CD4-positive, alpha-beta T cell (primary cell): ENCODE measurements around the gene FRY. TPM values are rescaled to one million over a fixed set of nuclear protein-coding genes. Genes with fewer than 3 reads are reported as not detected.

Experiments
- ATAC-seq: fragments of 200-7000 bp; cut with Tn5 transposase; one replicate; pipeline ENCODE4 v1.10.0; 2022; ENCODE audit warnings: mild to moderate bottlenecking; ENCODE audit not compliant: poor library complexity
- CTCF ChIA-PET: fragments of 350-600 bp; sonication (Branson Sonifier 250); formaldehyde crosslinking; loops from one replicate; lab custom pipeline; 2021; ENCODE audit warnings: antibody characterized with exemption, inconsistent platforms; lab: Charles Lee
- POLR2A ChIA-PET: fragments of 350-600 bp; sonication (Branson Sonifier 250); formaldehyde crosslinking; loops from one replicate; lab custom pipeline; 2021; ENCODE audit warnings: antibody characterized with exemption, inconsistent platforms; lab: Charles Lee
- DNase-seq, 14 experiments: peaks; one replicate each; pipeline ENCODE4 v3.0.0-alpha.2; 2013 to 2020; ENCODE audit warnings: mixed read lengths in 2 of 14
- H3K27ac ChIP-seq, 2 donors: one replicate each; pipeline versions ENCODE4 v1.5.1 to v1.7.0; 2013; ENCODE audit warnings: low read length in 2 of 2, low read depth in 1 of 2, mild to moderate bottlenecking in 1 of 2
- H3K27me3 ChIP-seq, 2 experiments: 1 replicate in 1 of 2; 2 replicates in 1 of 2; pipeline versions ENCODE4 v1.6.1 to v1.7.0; 2013; ENCODE audit warnings: low read length in 2 of 2, control low read depth in 1 of 2, mild to moderate bottlenecking in 1 of 2, moderate library complexity in 1 of 2; ENCODE audit not compliant: insufficient read depth in 2 of 2, control insufficient read depth in 1 of 2
- H3K36me3 ChIP-seq: one replicate; pipeline ENCODE4 v1.6.1; 2013; ENCODE audit warnings: low read length, control low read depth; ENCODE audit not compliant: insufficient read depth
- H3K4me1 ChIP-seq: one replicate; pipeline ENCODE4 v1.6.1; 2013; ENCODE audit warnings: low read length, control low read depth; ENCODE audit not compliant: insufficient read depth
- H3K4me3 ChIP-seq: one replicate; pipeline ENCODE4 v1.5.1; 2013; ENCODE audit warnings: mild to moderate bottlenecking, low read length, moderate library complexity
- H3K9me3 ChIP-seq, 2 experiments: 1 replicate in 1 of 2; 2 replicates in 1 of 2; pipeline versions ENCODE4 v1.6.1 to v1.7.0; 2013; ENCODE audit warnings: low read length in 2 of 2, mild to moderate bottlenecking in 2 of 2, control low read depth in 1 of 2, moderate library complexity in 1 of 2; ENCODE audit not compliant: control insufficient read depth in 1 of 2, insufficient read depth in 1 of 2
- H3K27ac Mint-ChIP-seq: one replicate; pipeline ENCODE4 v1.8.0; 2020; ENCODE audit warnings: mixed read lengths
- H3K27me3 Mint-ChIP-seq: one replicate; pipeline ENCODE4 v1.8.0; 2021; ENCODE audit warnings: mixed read lengths
- H3K36me3 Mint-ChIP-seq: one replicate; pipeline ENCODE4 v1.8.0; 2021; ENCODE audit warnings: low read depth, mixed read lengths
- H3K4me1 Mint-ChIP-seq: one replicate; pipeline ENCODE4 v1.8.0; 2021; ENCODE audit warnings: low read depth, mixed read lengths
- H3K4me3 Mint-ChIP-seq: one replicate; pipeline ENCODE4 v1.8.0; 2020; ENCODE audit warnings: mild to moderate bottlenecking, mixed read lengths
- H3K9me3 Mint-ChIP-seq: one replicate; pipeline ENCODE4 v1.8.0; 2020; ENCODE audit warnings: mixed read lengths
- CTCF ChIP-seq: fragments of 200-600 bp; IDR thresholded peaks from one replicate; pipeline ENCODE4 v1.8.0; 2022; ENCODE audit warnings: antibody characterized with exemption, mild to moderate bottlenecking
- intact Hi-C, 2 experiments: fragments of 100-400 bp; cut with DNase I in 1 of 2; cut with micrococcal nuclease in 1 of 2; formaldehyde crosslinking; loops; one replicate each; pipeline versions ENCODE4 v1.15.1 to v1.9.0; 2023 to 2025; cut with DNase I, micrococcal nuclease
- total RNA-seq, 174 experiments: library from RNA in 2 of 174; stranded (reverse) in 2 of 174; gene quantifications; one replicate each; pipeline ENCODE4 v1.2.3 and lab custom pipeline; 2021 to 2026

FRY gene
- total RNA-seq, 2 experiments from 2014 or later, result 13.7 to 18.4 TPM

- DNase-seq, result peak; percentile 74 to 95 (median 82)
- Mint-ChIP-seq H3K4me3 (peak within 1 kb of the TSS; percentile 96), H3K4me1 (peaks cover 16% of the 10 kb centered on the region), H3K9me3 (no peaks in the 10 kb centered on the region), H3K27ac (peak within 1 kb of the TSS; percentile 100), H3K36me3 (peaks cover 13% of the 10 kb centered on the region), H3K27me3 (no peaks in the 10 kb centered on the region)
- Histone ChIP-seq H3K4me3 (peak within 1 kb of the TSS; percentile 84), H3K4me1 (peaks cover 15% of the 10 kb centered on the region), H3K27me3 (no peaks in the 10 kb centered on the region), H3K27ac (peak within 1 kb of the TSS; percentile 99 to 100), H3K9me3 (no peaks in the 10 kb centered on the region), H3K36me3 (no peaks in the 10 kb centered on the region)
- no peak for TF ChIP-seq CTCF
- ChIA-PET POLR2A (interaction anchor here (0.7 to 3.2 kb wide), 22 partner anchors 9 to 1503 kb away, joined by 3 to 83 read pairs (median 6); partner anchors contain the start of genes HSPH1, N4BP2L1, N4BP2L2 and PDS5B), CTCF (interaction anchor here (0.5 to 1.3 kb wide), 3 partner anchors 12 to 1227 kb away, joined by 3 to 4 read pairs (median 3); no protein-coding TSS in a partner anchor)
- ATAC-seq, result peak; percentile 94
- intact Hi-C loops, result loop anchor here (2.0 to 10.0 kb wide), 8 partner anchors 111 to 1499 kb away; partner anchors contain the start of genes HSPH1 (in 1 of the 2), N4BP2L2 (in 1 of the 2), PDS5B (in 1 of the 2) and RFC3 (in 1 of the 2)
Observed at GRCh38 chr13:32315238-32316027, 283.9 kb downstream of the FRY start, which contains the start of the genes BRCA2 and ZAR1L. TSS of gene BRCA2 (plus strand) at chr13:32315508. CDS start at chr13:32316461, 953 bp downstream. TSS of gene ZAR1L (minus strand) at chr13:32315363. CDS start at chr13:32311925, 3,438 bp downstream.

- intact Hi-C loops, result loop anchor here (2.0 to 10.0 kb wide), 6 partner anchors 126 to 1499 kb away; partner anchors contain the start of genes HSPH1 (in 1 of the 2), N4BP2L2 (in 1 of the 2), PDS5B (in 1 of the 2) and RFC3 (in 1 of the 2)
- ATAC-seq (no peak), DNase-seq (no peak)
- POLR2A ChIA-PET, result interaction anchor here (0.9 to 3.2 kb wide), 8 partner anchors 111 to 1227 kb away, joined by 3 to 83 read pairs (median 10); partner anchors contain the start of genes N4BP2L1, N4BP2L2 and PDS5B
- CTCF ChIA-PET, result interaction anchor here (0.5 kb wide), 2 partner anchors 8 to 13 kb away, joined by 3 to 4 read pairs; no protein-coding TSS in a partner anchor
- Histone ChIP-seq H3K27me3 (no peaks in the 10 kb centered on the region), H3K4me3 (peak overlapping the region; percentile 84), H3K4me1 (peaks cover 15% of the 10 kb centered on the region), H3K36me3 (no peaks in the 10 kb centered on the region), H3K27ac (peak overlapping the region in 1 of 2 donors; percentile 100), H3K9me3 (no peaks in the 10 kb centered on the region)
- peak overlapping the region; percentile 100 for H3K27ac Mint-ChIP-seq
- H3K36me3 Mint-ChIP-seq, result peaks cover 13% of the 10 kb centered on the region
- TF ChIP-seq CTCF, result no peak
- H3K4me1 Mint-ChIP-seq, result peaks cover 16% of the 10 kb centered on the region
- H3K4me3 Mint-ChIP-seq, result peak overlapping the region; percentile 96
- no peaks in the 10 kb centered on the region for H3K27me3 Mint-ChIP-seq
- H3K9me3 Mint-ChIP-seq, result no peaks in the 10 kb centered on the region
Observed at GRCh38 chr13:32316028-32316339, 284.4 kb downstream of the FRY start.

- peaks cover 16% of the 10 kb centered on the region for H3K4me1 Mint-ChIP-seq
- H3K27ac Mint-ChIP-seq, result peak overlapping the region; percentile 100
- no peaks in the 10 kb centered on the region for H3K9me3 Mint-ChIP-seq
- peak overlapping the region; percentile 96 for H3K4me3 Mint-ChIP-seq
- no peaks in the 10 kb centered on the region for H3K9me3 ChIP-seq
- no peak for TF ChIP-seq CTCF
- ChIA-PET CTCF (interaction anchor here (0.5 kb wide), 1 partner anchor 9 kb away, joined by 4 read pairs; no protein-coding TSS in a partner anchor), POLR2A (interaction anchor here (1.8 to 3.2 kb wide), 3 partner anchors 110 to 1226 kb away, joined by 6 to 83 read pairs (median 12); partner anchors contain the start of gene N4BP2L1)
- H3K4me3 ChIP-seq, result peak overlapping the region; percentile 84
- DNase-seq (no peak), ATAC-seq (no peak)
- no peaks in the 10 kb centered on the region for H3K27me3 ChIP-seq
- H3K27me3 Mint-ChIP-seq, result no peaks in the 10 kb centered on the region
- H3K36me3 Mint-ChIP-seq, result peaks cover 13% of the 10 kb centered on the region
- peaks cover 15% of the 10 kb centered on the region for H3K4me1 ChIP-seq
- H3K36me3 ChIP-seq, result no peaks in the 10 kb centered on the region
- H3K27ac ChIP-seq, result no peak overlapping the region
- intact Hi-C loops, result loop anchor here (2.0 to 10.0 kb wide), 6 partner anchors 126 to 1498 kb away; partner anchors contain the start of genes HSPH1 (in 1 of the 2), N4BP2L2 (in 1 of the 2), PDS5B (in 1 of the 2) and RFC3 (in 1 of the 2)
Observed at GRCh38 chr13:32316501-32316900, 284.9 kb downstream of the FRY start.
